Mucosa of rectum (tissue), 2 donors: ENCODE data around the gene GAGE12F.
"Not testable (repeated sequence)": the region's sequence is repeated elsewhere in the genome, so short reads cannot be mapped to it uniquely, and the experiment has no call there.

Experiments
- H3K27ac ChIP-seq, 2 donors: one replicate each; pipeline ENCODE4 v1.7.0; 2013; ENCODE audit warnings: inconsistent platforms in 2 of 2, low read depth in 2 of 2, low read length in 2 of 2
- H3K27me3 ChIP-seq, 2 donors: one replicate each; pipeline ENCODE4 v1.7.0; 2013; ENCODE audit warnings: low read length in 2 of 2; ENCODE audit not compliant: control insufficient read depth in 2 of 2, insufficient read depth in 2 of 2
- H3K36me3 ChIP-seq, 2 donors: one replicate each; pipeline ENCODE4 v1.7.0; 2013; ENCODE audit warnings: low read length in 2 of 2; ENCODE audit not compliant: control insufficient read depth in 2 of 2, insufficient read depth in 2 of 2
- H3K4me1 ChIP-seq, 2 donors: one replicate each; pipeline ENCODE4 v1.7.0; 2013; ENCODE audit warnings: low read length in 2 of 2, mild to moderate bottlenecking in 1 of 2; ENCODE audit not compliant: control insufficient read depth in 2 of 2, insufficient read depth in 2 of 2
- H3K4me3 ChIP-seq, 2 donors: one replicate each; pipeline ENCODE4 v1.7.0; 2013; ENCODE audit warnings: low read length in 2 of 2
- H3K9ac ChIP-seq, 2 donors: one replicate each; pipeline ENCODE4 v1.7.0; 2013; ENCODE audit warnings: low read length in 2 of 2, low read depth in 1 of 2, mild to moderate bottlenecking in 1 of 2
- H3K9me3 ChIP-seq, 2 donors: one replicate each; pipeline ENCODE4 v1.7.0; 2013; ENCODE audit warnings: low read length in 2 of 2; ENCODE audit not compliant: control insufficient read depth in 2 of 2
- donor health status: healthy.
- donor health status: Normal muscosa, but diverticular disease.

GAGE12F gene, protein sequence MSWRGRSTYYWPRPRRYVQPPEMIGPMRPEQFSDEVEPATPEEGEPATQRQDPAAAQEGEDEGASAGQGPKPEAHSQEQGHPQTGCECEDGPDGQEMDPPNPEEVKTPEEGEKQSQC

DNA sequence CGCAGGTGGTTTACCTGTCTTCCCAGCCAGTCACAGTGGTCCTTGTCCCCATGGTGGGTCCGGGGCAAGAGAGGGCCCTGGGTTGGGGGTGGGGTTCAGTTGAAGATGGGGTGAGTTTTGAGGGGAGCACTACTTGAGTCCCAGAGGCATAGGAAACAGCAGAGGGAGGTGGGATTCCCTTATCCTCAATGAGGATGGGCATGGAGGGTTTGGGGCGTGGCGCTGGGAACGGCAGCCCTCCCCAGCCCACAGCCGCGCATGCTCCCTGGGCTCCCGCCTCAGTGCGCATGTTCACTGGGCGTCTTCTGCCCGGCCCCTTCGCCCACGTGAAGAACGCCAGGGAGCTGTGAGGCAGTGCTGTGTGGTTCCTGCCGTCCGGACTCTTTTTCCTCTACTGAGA is at the start of gene GAGE12F:
Gene GAGE12F (plus strand): TSS at position 301 of the 400 bp plus-strand sequence. CDS start 1,155 bp downstream, outside the sequence.
- H3K9me3 ChIP-seq, H3K27ac ChIP-seq, H3K9ac ChIP-seq, H3K27me3 ChIP-seq, H3K4me3 ChIP-seq, H3K4me1 ChIP-seq, H3K36me3 ChIP-seq: not testable (repeated sequence)

DNA sequence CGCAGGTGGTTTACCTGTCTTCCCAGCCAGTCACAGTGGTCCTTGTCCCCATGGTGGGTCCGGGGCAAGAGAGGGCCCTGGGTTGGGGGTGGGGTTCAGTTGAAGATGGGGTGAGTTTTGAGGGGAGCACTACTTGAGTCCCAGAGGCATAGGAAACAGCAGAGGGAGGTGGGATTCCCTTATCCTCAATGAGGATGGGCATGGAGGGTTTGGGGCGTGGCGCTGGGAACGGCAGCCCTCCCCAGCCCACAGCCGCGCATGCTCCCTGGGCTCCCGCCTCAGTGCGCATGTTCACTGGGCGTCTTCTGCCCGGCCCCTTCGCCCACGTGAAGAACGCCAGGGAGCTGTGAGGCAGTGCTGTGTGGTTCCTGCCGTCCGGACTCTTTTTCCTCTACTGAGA is 28.8 kb upstream of the GAGE12F start, which contains the start of gene GAGE12C:
Gene GAGE12C (plus strand): TSS at position 301 of the 400 bp plus-strand sequence. CDS start 1,155 bp downstream, outside the sequence.
- not testable (repeated sequence) for H3K9me3 ChIP-seq, H3K27me3 ChIP-seq, H3K27ac ChIP-seq, H3K4me1 ChIP-seq, H3K9ac ChIP-seq, H3K36me3 ChIP-seq, H3K4me3 ChIP-seq

DNA sequence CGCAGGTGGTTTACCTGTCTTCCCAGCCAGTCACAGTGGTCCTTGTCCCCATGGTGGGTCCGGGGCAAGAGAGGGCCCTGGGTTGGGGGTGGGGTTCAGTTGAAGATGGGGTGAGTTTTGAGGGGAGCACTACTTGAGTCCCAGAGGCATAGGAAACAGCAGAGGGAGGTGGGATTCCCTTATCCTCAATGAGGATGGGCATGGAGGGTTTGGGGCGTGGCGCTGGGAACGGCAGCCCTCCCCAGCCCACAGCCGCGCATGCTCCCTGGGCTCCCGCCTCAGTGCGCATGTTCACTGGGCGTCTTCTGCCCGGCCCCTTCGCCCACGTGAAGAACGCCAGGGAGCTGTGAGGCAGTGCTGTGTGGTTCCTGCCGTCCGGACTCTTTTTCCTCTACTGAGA is 19.2 kb upstream of the GAGE12F start, which contains the start of gene GAGE12D:
Gene GAGE12D (plus strand): TSS at position 301 of the 400 bp plus-strand sequence. CDS start 1,155 bp downstream, outside the sequence.
- not testable (repeated sequence) for H3K27me3 ChIP-seq, H3K27ac ChIP-seq, H3K9ac ChIP-seq, H3K4me1 ChIP-seq, H3K9me3 ChIP-seq, H3K36me3 ChIP-seq, H3K4me3 ChIP-seq

DNA sequence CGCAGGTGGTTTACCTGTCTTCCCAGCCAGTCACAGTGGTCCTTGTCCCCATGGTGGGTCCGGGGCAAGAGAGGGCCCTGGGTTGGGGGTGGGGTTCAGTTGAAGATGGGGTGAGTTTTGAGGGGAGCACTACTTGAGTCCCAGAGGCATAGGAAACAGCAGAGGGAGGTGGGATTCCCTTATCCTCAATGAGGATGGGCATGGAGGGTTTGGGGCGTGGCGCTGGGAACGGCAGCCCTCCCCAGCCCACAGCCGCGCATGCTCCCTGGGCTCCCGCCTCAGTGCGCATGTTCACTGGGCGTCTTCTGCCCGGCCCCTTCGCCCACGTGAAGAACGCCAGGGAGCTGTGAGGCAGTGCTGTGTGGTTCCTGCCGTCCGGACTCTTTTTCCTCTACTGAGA is 9.7 kb upstream of the GAGE12F start, which contains the start of gene GAGE12E:
Gene GAGE12E (plus strand): TSS at position 301 of the 400 bp plus-strand sequence. CDS start 1,155 bp downstream, outside the sequence.
- not testable (repeated sequence) for H3K27me3 ChIP-seq, H3K4me1 ChIP-seq, H3K36me3 ChIP-seq, H3K4me3 ChIP-seq, H3K9me3 ChIP-seq, H3K9ac ChIP-seq, H3K27ac ChIP-seq

DNA sequence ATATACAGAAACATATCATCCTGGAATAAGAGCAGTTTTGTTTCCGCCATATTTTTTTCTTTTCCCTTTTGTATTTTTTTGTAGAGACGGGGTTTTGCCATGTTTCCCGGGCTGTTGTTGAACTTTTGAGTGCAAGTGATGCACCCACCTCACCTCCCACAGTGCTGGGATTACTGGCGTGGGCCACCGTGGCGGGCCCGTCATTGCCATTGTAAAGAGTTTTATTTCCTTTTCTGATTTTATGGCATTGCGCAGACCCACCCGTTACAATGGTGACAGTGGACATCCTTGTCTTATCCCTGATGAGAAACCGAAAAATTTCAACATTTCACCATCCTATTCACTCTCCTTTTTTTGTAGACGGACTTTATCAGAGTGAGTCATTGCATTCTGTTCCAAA is 8.1 kb downstream of the GAGE12F start:
- not testable (repeated sequence) for H3K4me1 ChIP-seq, H3K4me3 ChIP-seq, H3K36me3 ChIP-seq, H3K9ac ChIP-seq, H3K27me3 ChIP-seq, H3K9me3 ChIP-seq, H3K27ac ChIP-seq

DNA sequence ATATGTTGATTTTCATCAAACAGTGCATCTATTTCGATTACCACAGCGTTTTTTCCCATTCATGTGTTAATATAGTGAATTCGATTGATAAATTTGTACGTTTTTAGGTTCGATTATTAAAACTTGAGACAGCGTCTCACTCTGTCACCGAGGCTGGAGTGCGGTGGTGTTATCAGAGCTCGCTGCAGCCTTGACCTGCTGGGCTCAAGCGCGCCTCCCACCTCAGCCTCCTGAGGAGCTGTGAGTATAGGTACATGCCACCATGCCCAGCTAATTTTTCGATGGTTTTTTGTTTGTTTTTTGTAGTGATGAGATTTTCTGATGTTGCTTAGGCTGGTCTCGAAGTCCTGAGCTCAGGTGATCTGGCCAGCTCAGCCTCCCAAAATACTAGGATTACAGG is 8.5 kb downstream of the GAGE12F start:
- H3K9me3 ChIP-seq, H3K36me3 ChIP-seq, H3K4me1 ChIP-seq, H3K27me3 ChIP-seq, H3K4me3 ChIP-seq, H3K9ac ChIP-seq, H3K27ac ChIP-seq: not testable (repeated sequence)

DNA sequence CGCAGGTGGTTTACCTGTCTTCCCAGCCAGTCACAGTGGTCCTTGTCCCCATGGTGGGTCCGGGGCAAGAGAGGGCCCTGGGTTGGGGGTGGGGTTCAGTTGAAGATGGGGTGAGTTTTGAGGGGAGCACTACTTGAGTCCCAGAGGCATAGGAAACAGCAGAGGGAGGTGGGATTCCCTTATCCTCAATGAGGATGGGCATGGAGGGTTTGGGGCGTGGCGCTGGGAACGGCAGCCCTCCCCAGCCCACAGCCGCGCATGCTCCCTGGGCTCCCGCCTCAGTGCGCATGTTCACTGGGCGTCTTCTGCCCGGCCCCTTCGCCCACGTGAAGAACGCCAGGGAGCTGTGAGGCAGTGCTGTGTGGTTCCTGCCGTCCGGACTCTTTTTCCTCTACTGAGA is 9.5 kb downstream of the GAGE12F start, which contains the start of gene GAGE12G:
Gene GAGE12G (plus strand): TSS at position 301 of the 400 bp plus-strand sequence. CDS start 1,155 bp downstream, outside the sequence.
- H3K27ac ChIP-seq, H3K4me3 ChIP-seq, H3K9ac ChIP-seq, H3K36me3 ChIP-seq, H3K4me1 ChIP-seq, H3K27me3 ChIP-seq, H3K9me3 ChIP-seq: not testable (repeated sequence)

DNA sequence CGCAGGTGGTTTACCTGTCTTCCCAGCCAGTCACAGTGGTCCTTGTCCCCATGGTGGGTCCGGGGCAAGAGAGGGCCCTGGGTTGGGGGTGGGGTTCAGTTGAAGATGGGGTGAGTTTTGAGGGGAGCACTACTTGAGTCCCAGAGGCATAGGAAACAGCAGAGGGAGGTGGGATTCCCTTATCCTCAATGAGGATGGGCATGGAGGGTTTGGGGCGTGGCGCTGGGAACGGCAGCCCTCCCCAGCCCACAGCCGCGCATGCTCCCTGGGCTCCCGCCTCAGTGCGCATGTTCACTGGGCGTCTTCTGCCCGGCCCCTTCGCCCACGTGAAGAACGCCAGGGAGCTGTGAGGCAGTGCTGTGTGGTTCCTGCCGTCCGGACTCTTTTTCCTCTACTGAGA is 19.0 kb downstream of the GAGE12F start, which contains the start of gene GAGE12H:
Gene GAGE12H (plus strand): TSS at position 301 of the 400 bp plus-strand sequence. CDS start 1,155 bp downstream, outside the sequence.
- not testable (repeated sequence) for H3K27me3 ChIP-seq

DNA sequence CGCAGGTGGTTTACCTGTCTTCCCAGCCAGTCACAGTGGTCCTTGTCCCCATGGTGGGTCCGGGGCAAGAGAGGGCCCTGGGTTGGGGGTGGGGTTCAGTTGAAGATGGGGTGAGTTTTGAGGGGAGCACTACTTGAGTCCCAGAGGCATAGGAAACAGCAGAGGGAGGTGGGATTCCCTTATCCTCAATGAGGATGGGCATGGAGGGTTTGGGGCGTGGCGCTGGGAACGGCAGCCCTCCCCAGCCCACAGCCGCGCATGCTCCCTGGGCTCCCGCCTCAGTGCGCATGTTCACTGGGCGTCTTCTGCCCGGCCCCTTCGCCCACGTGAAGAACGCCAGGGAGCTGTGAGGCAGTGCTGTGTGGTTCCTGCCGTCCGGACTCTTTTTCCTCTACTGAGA is 28.6 kb downstream of the GAGE12F start, which contains the start of gene GAGE2A:
Gene GAGE2A (plus strand): TSS at position 301 of the 400 bp plus-strand sequence. CDS start 1,155 bp downstream, outside the sequence.
- not testable (repeated sequence) for H3K27ac ChIP-seq, H3K9ac ChIP-seq, H3K9me3 ChIP-seq, H3K36me3 ChIP-seq, H3K27me3 ChIP-seq, H3K4me1 ChIP-seq, H3K4me3 ChIP-seq

More for the DNA sequence above, 19.0 kb downstream of the GAGE12F start, which contains the start of gene GAGE12H:
- H3K9me3 ChIP-seq, H3K36me3 ChIP-seq, H3K9ac ChIP-seq, H3K4me1 ChIP-seq, H3K4me3 ChIP-seq, H3K27ac ChIP-seq: not testable (repeated sequence)

DNA sequence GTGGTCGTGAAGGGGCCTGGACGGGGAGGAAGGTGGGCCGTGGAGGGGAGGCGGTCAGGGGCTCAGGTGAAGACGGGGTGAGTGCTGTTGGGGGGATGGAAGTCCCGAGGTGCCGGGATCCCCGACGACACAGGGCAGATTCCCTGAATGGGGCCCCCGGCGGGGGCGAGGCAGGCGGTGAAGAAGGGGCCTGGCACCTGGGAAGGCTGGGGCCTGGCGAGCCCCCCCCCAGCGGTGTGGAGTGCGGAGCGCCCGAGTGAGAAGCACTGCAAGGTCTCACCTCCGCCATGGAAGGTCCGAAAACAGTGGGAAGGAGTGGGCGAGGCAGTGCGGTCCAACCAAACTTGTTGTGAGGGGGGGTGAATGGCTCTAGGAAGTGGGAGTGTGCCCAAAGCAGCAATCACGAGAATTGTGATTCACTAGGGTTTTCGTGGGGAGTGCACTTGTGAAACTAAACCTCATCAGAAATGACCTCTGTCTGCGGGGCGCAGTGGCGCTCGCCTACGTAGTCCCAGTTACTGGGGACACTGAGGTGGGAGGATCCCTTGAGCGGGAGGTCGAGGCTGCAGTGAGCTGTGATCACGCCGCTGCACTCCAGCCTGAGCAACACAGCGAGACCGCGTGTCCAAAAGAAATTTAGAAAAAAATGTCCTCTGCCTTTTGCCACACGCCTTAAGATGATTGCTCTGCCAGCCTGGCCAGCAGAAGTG is 29.3 kb downstream of the GAGE12F start:
- H3K4me3 ChIP-seq, H3K36me3 ChIP-seq, H3K27ac ChIP-seq, H3K4me1 ChIP-seq, H3K9ac ChIP-seq, H3K9me3 ChIP-seq, H3K27me3 ChIP-seq: not testable (repeated sequence)
